H9 (cell line): ENCODE data around the gene OR2AG2. TPM values are rescaled to one million over a fixed set of nuclear protein-coding genes. Genes with fewer than 3 reads are reported as not detected.

Experiments
- DNase-seq: peaks from one replicate; pipeline ENCODE4 v3.0.0-alpha.2; 2017
- H2AFZ ChIP-seq: one replicate; pipeline ENCODE4 v1.6.1; 2013; ENCODE audit warnings: mild to moderate bottlenecking, low read length, control low read depth, moderate library complexity
- H2AK5ac ChIP-seq: 2 replicates; pipeline ENCODE4 v1.6.1; 2013; ENCODE audit warnings: low read length, control low read depth, mixed read lengths; ENCODE audit not compliant: insufficient read length
- H2BK120ac ChIP-seq: one replicate; pipeline ENCODE4 v1.6.1; 2013; ENCODE audit warnings: low read depth, mild to moderate bottlenecking, low read length, control low read depth, inconsistent platforms; ENCODE audit not compliant: poor library complexity, severe bottlenecking
- H2BK12ac ChIP-seq: 2 replicates; pipeline ENCODE4 v1.6.1; 2013; ENCODE audit warnings: low read length, control low read depth, mixed read lengths, low read depth; ENCODE audit not compliant: insufficient read length
- H2BK15ac ChIP-seq: 2 replicates; pipeline ENCODE4 v1.6.1; 2013; ENCODE audit warnings: low read depth, low read length, control low read depth
- H2BK20ac ChIP-seq: one replicate; pipeline ENCODE4 v1.6.1; 2013; ENCODE audit warnings: low read depth, mild to moderate bottlenecking, low read length, control low read depth, inconsistent platforms; ENCODE audit not compliant: poor library complexity, severe bottlenecking
- H2BK5ac ChIP-seq: 2 replicates; pipeline ENCODE4 v1.6.1; 2013; ENCODE audit warnings: low read length, control low read depth, mixed read lengths; ENCODE audit not compliant: insufficient read length
- H3K14ac ChIP-seq: 2 replicates; pipeline ENCODE4 v1.6.1; 2013; ENCODE audit warnings: low read length, control low read depth; ENCODE audit not compliant: insufficient read depth
- H3K18ac ChIP-seq: 2 replicates; pipeline ENCODE4 v1.6.1; 2013; ENCODE audit warnings: low read depth, mild to moderate bottlenecking, mixed read lengths, low read length, control low read depth; ENCODE audit not compliant: insufficient read length
- H3K23ac ChIP-seq: 2 replicates; pipeline ENCODE4 v1.6.1; 2013; ENCODE audit warnings: low read length, control low read depth, mixed read lengths, low read depth; ENCODE audit not compliant: insufficient read length
- H3K23me2 ChIP-seq: 2 replicates; pipeline ENCODE4 v1.6.1; 2013; ENCODE audit warnings: low read depth, mild to moderate bottlenecking, mixed read lengths, low read length, control low read depth; ENCODE audit not compliant: insufficient read length, poor library complexity, severe bottlenecking
- H3K27ac ChIP-seq: 2 replicates; pipeline ENCODE4 v1.5.1; 2013; ENCODE audit warnings: low read length, control low read depth, mixed read lengths, low read depth; ENCODE audit not compliant: insufficient read length
- H3K27me3 ChIP-seq: 2 replicates; pipeline ENCODE4 v1.6.1; 2013; ENCODE audit warnings: low read length, control low read depth, inconsistent platforms; ENCODE audit not compliant: insufficient read depth
- H3K4ac ChIP-seq: 2 replicates; pipeline ENCODE4 v1.6.1; 2013; ENCODE audit warnings: low read depth, mild to moderate bottlenecking, control low read depth, inconsistent platforms, low read length, moderate library complexity
- H3K4me1 ChIP-seq: 2 replicates; pipeline ENCODE4 v1.6.1; 2013; ENCODE audit warnings: low read length, control low read depth, inconsistent platforms; ENCODE audit not compliant: insufficient read depth
- H3K4me2 ChIP-seq: 2 replicates; pipeline ENCODE4 v1.6.1; 2013; ENCODE audit warnings: low read length, control low read depth, mixed read lengths; ENCODE audit not compliant: insufficient read length, insufficient read depth
- H3K56ac ChIP-seq: 2 replicates; pipeline ENCODE4 v1.6.1; 2013; ENCODE audit warnings: low read depth, mild to moderate bottlenecking, mixed read lengths, low read length, control low read depth; ENCODE audit not compliant: insufficient read length
- H3K79me1 ChIP-seq: 2 replicates; pipeline ENCODE4 v1.6.1; 2013; ENCODE audit warnings: low read depth, mild to moderate bottlenecking, moderate library complexity, low read length, control low read depth, inconsistent platforms; ENCODE audit not compliant: insufficient read depth, poor library complexity, severe bottlenecking
- H3K79me2 ChIP-seq: 2 replicates; pipeline ENCODE4 v1.6.1; 2013; ENCODE audit warnings: low read length, control low read depth, inconsistent platforms; ENCODE audit not compliant: insufficient read depth
- H3K9ac ChIP-seq: 2 replicates; pipeline ENCODE4 v1.6.1; 2013; ENCODE audit warnings: low read length, control low read depth, mixed read lengths; ENCODE audit not compliant: insufficient read length; ENCODE audit errors: extremely low read depth
- H3K9me3 ChIP-seq: one replicate; pipeline ENCODE4 v1.6.1; 2013; ENCODE audit warnings: low read depth, low read length, inconsistent platforms; ENCODE audit not compliant: control insufficient read depth
- H3T11ph ChIP-seq: one replicate; pipeline ENCODE4 v1.6.1; 2013; ENCODE audit warnings: mild to moderate bottlenecking, low read length, control low read depth, inconsistent platforms
- H4K20me1 ChIP-seq: one replicate; pipeline ENCODE4 v1.6.1; 2013; ENCODE audit not compliant: control insufficient read depth, insufficient read length, insufficient read depth
- H4K5ac ChIP-seq: 2 replicates; pipeline ENCODE4 v1.6.1; 2013; ENCODE audit warnings: low read depth, mild to moderate bottlenecking, mixed read lengths, low read length, control low read depth; ENCODE audit not compliant: insufficient read length
- H4K8ac ChIP-seq: replicated peaks from 2 replicates; pipeline ENCODE4 v1.6.1; 2013; ENCODE audit warnings: low read length, control low read depth, mixed read lengths, low read depth; ENCODE audit not compliant: insufficient read length
- H4K91ac ChIP-seq: 2 replicates; pipeline ENCODE4 v1.6.1; 2013; ENCODE audit warnings: low read depth, mild to moderate bottlenecking, moderate library complexity, mixed read lengths, low read length, control low read depth; ENCODE audit not compliant: insufficient read length
- H3K27ac Mint-ChIP-seq, 3 experiments: 2 replicates in 2 of 3; 3 replicates in 1 of 3; pipeline ENCODE4 v1.8.0; 2020 to 2021; ENCODE audit warnings: mixed read lengths in 3 of 3, mild to moderate bottlenecking in 1 of 3, moderate library complexity in 1 of 3
- H3K27me3 Mint-ChIP-seq: 2 replicates; pipeline ENCODE4 v1.8.0; 2021; ENCODE audit warnings: low read depth, mild to moderate bottlenecking, moderate library complexity, mixed read lengths
- H3K36me3 Mint-ChIP-seq, 3 experiments: 2 replicates in 2 of 3; 3 replicates in 1 of 3; pipeline ENCODE4 v1.8.0; 2020 to 2021; ENCODE audit warnings: low read depth in 3 of 3, mixed read lengths in 3 of 3; ENCODE audit not compliant: insufficient read depth in 1 of 3
- H3K4me1 Mint-ChIP-seq, 2 experiments: 2 replicates each; pipeline ENCODE4 v1.8.0; 2020; ENCODE audit warnings: mixed read lengths in 2 of 2
- H3K4me3 Mint-ChIP-seq, 2 experiments: 2 replicates in 1 of 2; 3 replicates in 1 of 2; pipeline ENCODE4 v1.8.0; 2020 to 2021; ENCODE audit warnings: mild to moderate bottlenecking in 2 of 2, mixed read lengths in 2 of 2, moderate library complexity in 1 of 2
- H3K9me3 Mint-ChIP-seq, 2 experiments: 2 replicates in 1 of 2; 3 replicates in 1 of 2; pipeline ENCODE4 v1.8.0; 2020; ENCODE audit warnings: mild to moderate bottlenecking in 2 of 2, mixed read lengths in 2 of 2, moderate library complexity in 1 of 2
- WGBS: extraction: QIAGEN DNeasy Blood & Tissue Kit; methylation state at CpG from one replicate; pipeline ENCODE4 v1.1.7; 2013; ENCODE audit warnings: missing lambda C conversion rate, low lambda C conversion rate, mixed read lengths; ENCODE audit not compliant: insufficient read length; ENCODE audit errors: extremely low coverage; 5-methylcytosine and 5-hydroxymethylcytosine counted together
- total RNA-seq: library from RNA; stranded (reverse); gene quantifications from 2 replicates; pipeline ENCODE4 v1.2.1, GENCODE V29; 2021
- TF ChIP-seq, protein P1 (sequence below): fragments of 200-600 bp; sonication (generic); conservative IDR thresholded peaks from 3 replicates; pipeline ENCODE4 v1.8.0; 2021; ENCODE audit warnings: antibody characterized with exemption, mild to moderate bottlenecking

The OR2AG2 gene
- total RNA-seq, 1 experiment from 2014 or later = 0.33 TPM

DNA sequence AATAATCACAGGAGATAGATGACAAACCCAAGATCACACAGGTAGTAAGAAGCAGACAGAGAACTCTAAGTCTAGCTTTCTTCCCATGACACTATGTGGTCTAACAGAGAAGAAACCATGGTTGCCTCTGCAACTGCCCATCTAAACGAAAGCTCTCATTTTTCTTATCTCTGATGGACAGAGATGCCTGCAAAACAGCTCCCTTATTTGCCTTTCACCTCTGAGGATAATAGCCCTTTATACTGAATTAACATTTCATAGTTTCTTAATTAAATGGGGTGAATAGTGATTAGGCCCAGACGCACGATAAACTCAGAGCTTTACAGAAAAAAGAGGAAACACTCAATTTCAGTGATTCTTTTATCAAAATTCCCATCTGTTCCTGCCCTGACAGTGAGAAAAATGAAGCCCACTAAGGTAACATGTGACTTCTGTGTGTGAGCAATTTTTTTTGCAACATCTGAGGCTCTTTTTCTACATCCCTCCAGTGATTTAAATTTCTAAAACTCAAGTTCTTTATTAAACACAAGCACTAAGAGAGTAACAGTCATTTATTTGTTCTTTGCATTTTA is 24.6 kb downstream of the OR2AG2 start:
- H3K4me3 Mint-ChIP-seq = no peak overlapping the region
- no peak overlapping the region for H3K56ac ChIP-seq
- H2BK5ac ChIP-seq = no peak overlapping the region
- no peak overlapping the region for H2BK15ac ChIP-seq
- no peak overlapping the region for H3K18ac ChIP-seq
- no peak overlapping the region for H4K5ac ChIP-seq
- no peak overlapping the region for H2AFZ ChIP-seq
- H2BK20ac ChIP-seq = no peak overlapping the region
- no peak overlapping the region for H4K91ac ChIP-seq
- H3K27ac Mint-ChIP-seq = no peak overlapping the region
- H2AK5ac ChIP-seq = no peak overlapping the region
- no peaks in the 10 kb centered on the region for H3K36me3 Mint-ChIP-seq
- H4K8ac ChIP-seq = no peak overlapping the region
- H3K9me3 ChIP-seq = no peaks in the 10 kb centered on the region
- no CpG with 5 or more reads among the region's 3 CpGs for WGBS
- no peak overlapping the region for H3K4me2 ChIP-seq
- H3K27ac ChIP-seq = no peak overlapping the region
- no peaks in the 10 kb centered on the region for H4K20me1 ChIP-seq
- no peaks in the 10 kb centered on the region for H3K4me1 Mint-ChIP-seq
- no peak overlapping the region for H3K14ac ChIP-seq
- no peaks in the 10 kb centered on the region for H3K79me1 ChIP-seq
- H2BK120ac ChIP-seq = no peak overlapping the region
- no peak overlapping the region for H3K23ac ChIP-seq
- no peak overlapping the region for H3T11ph ChIP-seq
- no peaks in the 10 kb centered on the region for H3K27me3 ChIP-seq
- no peak for DNase-seq
- H3K4ac ChIP-seq = no peak overlapping the region
- no peaks in the 10 kb centered on the region for H3K27me3 Mint-ChIP-seq
- H2BK12ac ChIP-seq = no peak overlapping the region
- H3K23me2 ChIP-seq = no peaks in the 10 kb centered on the region
- H3K79me2 ChIP-seq = no peaks in the 10 kb centered on the region
- TF ChIP-seq, protein P1, sequence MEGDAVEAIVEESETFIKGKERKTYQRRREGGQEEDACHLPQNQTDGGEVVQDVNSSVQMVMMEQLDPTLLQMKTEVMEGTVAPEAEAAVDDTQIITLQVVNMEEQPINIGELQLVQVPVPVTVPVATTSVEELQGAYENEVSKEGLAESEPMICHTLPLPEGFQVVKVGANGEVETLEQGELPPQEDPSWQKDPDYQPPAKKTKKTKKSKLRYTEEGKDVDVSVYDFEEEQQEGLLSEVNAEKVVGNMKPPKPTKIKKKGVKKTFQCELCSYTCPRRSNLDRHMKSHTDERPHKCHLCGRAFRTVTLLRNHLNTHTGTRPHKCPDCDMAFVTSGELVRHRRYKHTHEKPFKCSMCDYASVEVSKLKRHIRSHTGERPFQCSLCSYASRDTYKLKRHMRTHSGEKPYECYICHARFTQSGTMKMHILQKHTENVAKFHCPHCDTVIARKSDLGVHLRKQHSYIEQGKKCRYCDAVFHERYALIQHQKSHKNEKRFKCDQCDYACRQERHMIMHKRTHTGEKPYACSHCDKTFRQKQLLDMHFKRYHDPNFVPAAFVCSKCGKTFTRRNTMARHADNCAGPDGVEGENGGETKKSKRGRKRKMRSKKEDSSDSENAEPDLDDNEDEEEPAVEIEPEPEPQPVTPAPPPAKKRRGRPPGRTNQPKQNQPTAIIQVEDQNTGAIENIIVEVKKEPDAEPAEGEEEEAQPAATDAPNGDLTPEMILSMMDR = no peak
- no peaks in the 10 kb centered on the region for H3K4me1 ChIP-seq
- H3K9me3 Mint-ChIP-seq = no peaks in the 10 kb centered on the region
- no peak overlapping the region for H3K9ac ChIP-seq
